ENCODE data around the gene RARB.

RARB gene

DNA sequence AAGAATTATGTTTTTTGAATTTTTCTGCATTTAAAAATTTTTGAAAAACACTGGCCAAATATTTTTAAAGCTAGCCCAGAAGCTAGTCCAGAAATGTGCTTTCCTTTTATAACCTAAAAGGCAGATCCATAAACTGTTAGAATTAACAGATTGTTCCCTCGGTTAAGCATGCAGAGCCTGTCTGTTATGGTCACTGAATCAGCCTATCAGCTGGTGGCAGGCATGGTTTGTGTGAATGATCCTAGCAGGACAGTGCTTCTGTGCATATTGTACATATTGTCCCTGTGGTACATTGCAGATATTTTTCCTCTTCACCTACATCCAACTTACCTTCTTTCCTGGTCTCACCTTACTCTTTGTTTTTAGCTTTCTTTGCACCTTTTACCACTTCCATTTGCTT, 53.3 kb downstream of the RARB start:
- Histone ChIP-seq H3K27ac (replicated peaks) (no peak overlapping the region), H3K27me3 (ENCODE audit: insufficient read depth, poor library complexity, severe bottlenecking) (peaks cover 2% of the 10 kb centered on the region), H3K4me3 (replicated peaks; ENCODE audit: insufficient read depth, low read length) (no peak overlapping the region)
- TF ChIP-seq, protein P1, sequence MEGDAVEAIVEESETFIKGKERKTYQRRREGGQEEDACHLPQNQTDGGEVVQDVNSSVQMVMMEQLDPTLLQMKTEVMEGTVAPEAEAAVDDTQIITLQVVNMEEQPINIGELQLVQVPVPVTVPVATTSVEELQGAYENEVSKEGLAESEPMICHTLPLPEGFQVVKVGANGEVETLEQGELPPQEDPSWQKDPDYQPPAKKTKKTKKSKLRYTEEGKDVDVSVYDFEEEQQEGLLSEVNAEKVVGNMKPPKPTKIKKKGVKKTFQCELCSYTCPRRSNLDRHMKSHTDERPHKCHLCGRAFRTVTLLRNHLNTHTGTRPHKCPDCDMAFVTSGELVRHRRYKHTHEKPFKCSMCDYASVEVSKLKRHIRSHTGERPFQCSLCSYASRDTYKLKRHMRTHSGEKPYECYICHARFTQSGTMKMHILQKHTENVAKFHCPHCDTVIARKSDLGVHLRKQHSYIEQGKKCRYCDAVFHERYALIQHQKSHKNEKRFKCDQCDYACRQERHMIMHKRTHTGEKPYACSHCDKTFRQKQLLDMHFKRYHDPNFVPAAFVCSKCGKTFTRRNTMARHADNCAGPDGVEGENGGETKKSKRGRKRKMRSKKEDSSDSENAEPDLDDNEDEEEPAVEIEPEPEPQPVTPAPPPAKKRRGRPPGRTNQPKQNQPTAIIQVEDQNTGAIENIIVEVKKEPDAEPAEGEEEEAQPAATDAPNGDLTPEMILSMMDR (IDR thresholded peaks at IDR 0.05; ENCODE audit: insufficient read depth, low read length) = no peak
- no peak for TF ChIP-seq GABPA (IDR thresholded peaks at IDR 0.05; ENCODE audit: low read depth)
- no peak for TF ChIP-seq SPI1 (IDR thresholded peaks at IDR 0.05; ENCODE audit: borderline replicate concordance, low read depth)
- TF ChIP-seq, protein P2, sequence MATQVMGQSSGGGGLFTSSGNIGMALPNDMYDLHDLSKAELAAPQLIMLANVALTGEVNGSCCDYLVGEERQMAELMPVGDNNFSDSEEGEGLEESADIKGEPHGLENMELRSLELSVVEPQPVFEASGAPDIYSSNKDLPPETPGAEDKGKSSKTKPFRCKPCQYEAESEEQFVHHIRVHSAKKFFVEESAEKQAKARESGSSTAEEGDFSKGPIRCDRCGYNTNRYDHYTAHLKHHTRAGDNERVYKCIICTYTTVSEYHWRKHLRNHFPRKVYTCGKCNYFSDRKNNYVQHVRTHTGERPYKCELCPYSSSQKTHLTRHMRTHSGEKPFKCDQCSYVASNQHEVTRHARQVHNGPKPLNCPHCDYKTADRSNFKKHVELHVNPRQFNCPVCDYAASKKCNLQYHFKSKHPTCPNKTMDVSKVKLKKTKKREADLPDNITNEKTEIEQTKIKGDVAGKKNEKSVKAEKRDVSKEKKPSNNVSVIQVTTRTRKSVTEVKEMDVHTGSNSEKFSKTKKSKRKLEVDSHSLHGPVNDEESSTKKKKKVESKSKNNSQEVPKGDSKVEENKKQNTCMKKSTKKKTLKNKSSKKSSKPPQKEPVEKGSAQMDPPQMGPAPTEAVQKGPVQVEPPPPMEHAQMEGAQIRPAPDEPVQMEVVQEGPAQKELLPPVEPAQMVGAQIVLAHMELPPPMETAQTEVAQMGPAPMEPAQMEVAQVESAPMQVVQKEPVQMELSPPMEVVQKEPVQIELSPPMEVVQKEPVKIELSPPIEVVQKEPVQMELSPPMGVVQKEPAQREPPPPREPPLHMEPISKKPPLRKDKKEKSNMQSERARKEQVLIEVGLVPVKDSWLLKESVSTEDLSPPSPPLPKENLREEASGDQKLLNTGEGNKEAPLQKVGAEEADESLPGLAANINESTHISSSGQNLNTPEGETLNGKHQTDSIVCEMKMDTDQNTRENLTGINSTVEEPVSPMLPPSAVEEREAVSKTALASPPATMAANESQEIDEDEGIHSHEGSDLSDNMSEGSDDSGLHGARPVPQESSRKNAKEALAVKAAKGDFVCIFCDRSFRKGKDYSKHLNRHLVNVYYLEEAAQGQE (IDR thresholded peaks at IDR 0.05; ENCODE audit: insufficient replicate concordance, low read depth) = no peak
- TF ChIP-seq POLR2AphosphoS5 (IDR thresholded peaks at IDR 0.05; ENCODE audit: low read depth) = no peak
- DNase-seq (ENCODE audit: low read depth in 1 of 2, low spot score in 1 of 2) = no peak

DNA sequence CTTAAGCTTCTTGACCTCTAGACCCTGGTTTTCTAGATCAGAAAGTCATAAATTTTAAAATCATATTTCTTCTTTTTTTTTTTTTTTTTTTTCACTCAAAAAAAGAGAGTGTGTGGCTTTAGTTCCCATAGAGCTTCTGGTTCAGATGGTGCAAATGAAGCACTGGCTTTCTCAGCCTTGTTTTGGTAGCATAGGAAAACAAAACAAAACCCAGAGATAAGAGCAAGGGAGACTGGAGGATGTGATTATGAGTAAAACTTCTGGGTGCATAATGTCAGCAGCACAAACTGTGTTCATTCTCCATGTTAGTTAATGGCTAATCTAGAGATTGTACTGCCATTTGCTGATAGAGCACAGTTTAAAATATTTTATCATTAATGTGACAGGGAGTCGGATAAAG, 55.4 kb downstream of the RARB start:
- TF ChIP-seq, protein P2 (IDR thresholded peaks at IDR 0.05; ENCODE audit: insufficient replicate concordance, low read depth) = no peak
- TF ChIP-seq GABPA (IDR thresholded peaks at IDR 0.05; ENCODE audit: low read depth) (no peak), SPI1 (IDR thresholded peaks at IDR 0.05; ENCODE audit: borderline replicate concordance, low read depth) (no peak), POLR2AphosphoS5 (IDR thresholded peaks at IDR 0.05; ENCODE audit: low read depth) (no peak)
- TF ChIP-seq, protein P1 (IDR thresholded peaks at IDR 0.05; ENCODE audit: insufficient read depth, low read length) = no peak
- Histone ChIP-seq H3K27me3 (ENCODE audit: insufficient read depth, poor library complexity, severe bottlenecking) (peaks cover 2% of the 10 kb centered on the region), H3K27ac (replicated peaks) (no peak overlapping the region), H3K4me3 (replicated peaks; ENCODE audit: insufficient read depth, low read length) (no peak overlapping the region)
- no peak for DNase-seq (ENCODE audit: low read depth in 1 of 2, low spot score in 1 of 2)

DNA sequence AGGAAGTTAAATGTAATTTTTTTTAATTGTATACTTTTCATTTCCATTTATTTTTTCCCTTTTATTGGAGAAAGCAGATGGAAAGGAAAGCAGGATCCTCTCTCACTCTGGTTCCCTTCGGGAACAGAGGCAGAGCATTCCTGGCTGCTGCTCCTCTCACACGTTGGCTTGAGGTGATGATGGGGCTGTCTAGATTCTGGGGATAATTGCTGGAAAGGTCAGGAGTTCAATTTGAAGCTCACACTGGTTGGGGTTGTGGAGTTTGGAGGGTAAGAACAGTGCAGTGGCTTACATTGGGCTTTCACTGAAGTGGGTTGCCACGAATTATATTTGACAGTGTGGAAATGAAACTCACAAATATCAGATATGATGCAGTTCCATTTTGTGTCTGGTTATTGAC, 57.6 kb downstream of the RARB start:
- no peak overlapping the region for H3K4me3 ChIP-seq (replicated peaks; ENCODE audit: insufficient read depth, low read length)
- no peak for DNase-seq (ENCODE audit: low read depth in 1 of 2, low spot score in 1 of 2)
- TF ChIP-seq, protein P2 (IDR thresholded peaks at IDR 0.05; ENCODE audit: insufficient replicate concordance, low read depth) = no peak
- TF ChIP-seq SPI1 (IDR thresholded peaks at IDR 0.05; ENCODE audit: borderline replicate concordance, low read depth) (no peak), POLR2AphosphoS5 (IDR thresholded peaks at IDR 0.05; ENCODE audit: low read depth) (no peak), GABPA (IDR thresholded peaks at IDR 0.05; ENCODE audit: low read depth) (no peak)
- TF ChIP-seq, protein P1 (IDR thresholded peaks at IDR 0.05; ENCODE audit: insufficient read depth, low read length) = no peak
- peaks cover 2% of the 10 kb centered on the region for H3K27me3 ChIP-seq (ENCODE audit: insufficient read depth, poor library complexity, severe bottlenecking)
- H3K27ac ChIP-seq (replicated peaks) = no peak overlapping the region
